CD4-positive, alpha-beta memory T cell (primary cell): ENCODE data around the gene PNKP. TPM values are rescaled to one million over a fixed set of nuclear protein-coding genes. Genes with fewer than 3 reads are reported as not detected.

Experiments
- CTCF ChIA-PET: fragments of 350-600 bp; sonication (Branson Sonifier 250); formaldehyde crosslinking; loops from one replicate; lab custom pipeline; 2021; ENCODE audit warnings: inconsistent platforms; ENCODE audit not compliant: partially characterized antibody; lab: Charles Lee
- POLR2A ChIA-PET: fragments of 350-600 bp; sonication (Branson Sonifier 250); formaldehyde crosslinking; loops from one replicate; lab custom pipeline; 2021; ENCODE audit not compliant: partially characterized antibody; lab: Charles Lee
- DNase-seq, 5 donors: peaks; one replicate each; pipeline versions ENCODE4 v3.0.0 to v3.0.0-alpha.2; 2020 to 2022; ENCODE audit warnings: mixed read lengths in 1 of 5
- H3K27ac ChIP-seq: one replicate; pipeline ENCODE4 v1.7.0; 2013; ENCODE audit warnings: low read depth, low read length
- H3K27me3 ChIP-seq: 2 replicates; pipeline ENCODE4 v1.7.0; 2013; ENCODE audit warnings: mild to moderate bottlenecking, low read length, moderate library complexity; ENCODE audit not compliant: insufficient read depth
- H3K36me3 ChIP-seq: 2 replicates; pipeline ENCODE4 v1.7.0; 2013; ENCODE audit warnings: mild to moderate bottlenecking, low read length, moderate library complexity; ENCODE audit not compliant: insufficient read depth
- H3K4me1 ChIP-seq: 2 replicates; pipeline ENCODE4 v1.7.0; 2013; ENCODE audit warnings: mild to moderate bottlenecking, low read length, moderate library complexity; ENCODE audit not compliant: insufficient read depth
- H3K4me3 ChIP-seq, 2 donors: one replicate each; pipeline ENCODE4 v1.7.0; 2013; ENCODE audit warnings: low read length in 2 of 2, mild to moderate bottlenecking in 1 of 2
- H3K9me3 ChIP-seq, 2 donors: one replicate each; pipeline ENCODE4 v1.7.0; 2013; ENCODE audit warnings: low read length in 2 of 2, control low read depth in 1 of 2; ENCODE audit not compliant: control insufficient read depth in 1 of 2
- H3K27ac Mint-ChIP-seq, 7 donors: one replicate each; pipeline ENCODE4 v1.8.0; 2020 to 2021; ENCODE audit warnings: mixed read lengths in 7 of 7, mild to moderate bottlenecking in 6 of 7, inconsistent platforms in 3 of 7, moderate library complexity in 3 of 7
- H3K27me3 Mint-ChIP-seq, 2 donors: one replicate each; pipeline ENCODE4 v1.8.0; 2020 to 2021; ENCODE audit warnings: mixed read lengths in 2 of 2
- H3K36me3 Mint-ChIP-seq, 2 donors: one replicate each; pipeline ENCODE4 v1.8.0; 2020 to 2021; ENCODE audit warnings: mixed read lengths in 2 of 2, inconsistent platforms in 1 of 2, mild to moderate bottlenecking in 1 of 2
- H3K4me1 Mint-ChIP-seq, 4 donors: one replicate each; pipeline ENCODE4 v1.8.0; 2020 to 2021; ENCODE audit warnings: mixed read lengths in 4 of 4, mild to moderate bottlenecking in 1 of 4
- H3K4me3 Mint-ChIP-seq, 8 donors: one replicate each; pipeline ENCODE4 v1.8.0; 2020 to 2021; ENCODE audit warnings: mixed read lengths in 8 of 8, mild to moderate bottlenecking in 7 of 8, moderate library complexity in 6 of 8, inconsistent platforms in 3 of 8
- H3K9me3 Mint-ChIP-seq, 8 donors: one replicate each; pipeline ENCODE4 v1.8.0; 2020 to 2021; ENCODE audit warnings: mixed read lengths in 8 of 8, mild to moderate bottlenecking in 5 of 8, inconsistent platforms in 3 of 8, moderate library complexity in 1 of 8
- intact Hi-C: fragments of 100-400 bp; cut with micrococcal nuclease; formaldehyde crosslinking; loops from one replicate; pipeline ENCODE4 v1.15.1; 2023
- polyA plus RNA-seq, 2 donors: library from polyadenylated mRNA; unstranded; fragments of 300-500 nt; fragmentation: Illumina TruSeq; gene quantifications; one replicate each; pipeline ENCODE4 v1.2.3, GENCODE V29; 2021
- total RNA-seq, 2 experiments: library from RNA; stranded (reverse); gene quantifications; one replicate each; pipeline ENCODE4 v1.2.3, GENCODE V29; 2021

Gene PNKP
- total and polyA plus RNA-seq, 4 experiments from 2014 or later: 28.9 to 192 (median 103) TPM

DNA sequence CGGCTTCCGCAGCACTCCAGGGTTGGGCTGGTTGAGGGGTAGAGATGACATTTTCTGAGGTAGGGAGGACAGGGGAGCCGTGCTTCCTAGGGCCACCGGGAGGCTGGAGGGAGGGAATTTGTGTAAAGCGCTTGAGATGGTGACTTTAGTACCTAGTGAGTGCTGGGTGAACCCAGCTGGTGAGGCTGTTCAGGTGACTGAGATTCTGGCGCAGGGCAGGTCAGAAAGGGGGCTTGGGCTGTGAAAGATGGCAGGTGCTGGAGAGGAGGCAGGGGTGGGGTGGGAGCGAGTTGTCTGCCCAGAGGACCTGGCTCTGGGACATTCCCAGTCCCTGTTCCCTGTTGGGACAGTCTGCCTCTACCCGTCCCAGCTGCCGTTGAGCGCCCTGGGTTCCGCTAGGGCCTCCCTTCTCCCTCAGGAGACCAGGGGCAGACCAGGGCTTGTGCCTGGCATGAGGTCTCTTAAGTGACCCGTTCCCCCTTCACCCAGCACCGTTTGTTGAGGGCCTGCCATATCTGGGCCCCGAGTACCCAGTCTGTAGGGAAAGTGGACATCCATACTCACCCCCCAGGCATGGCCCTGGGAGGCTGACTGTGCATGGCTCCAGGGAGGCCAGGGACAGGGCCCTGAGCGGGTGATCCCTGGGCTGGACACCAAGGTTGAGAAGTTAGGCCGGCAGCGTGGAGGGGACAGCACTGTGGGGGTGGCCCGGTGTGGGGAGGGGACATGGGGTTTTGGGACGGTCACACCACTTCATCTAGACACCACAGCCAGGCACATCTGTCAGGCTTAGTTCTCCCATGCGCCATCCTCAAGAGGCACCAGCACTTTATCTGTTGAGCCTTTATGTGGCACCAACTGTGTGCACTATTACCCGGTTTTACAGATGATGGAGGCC is 11.5 kb downstream of the PNKP start:
- H3K27ac ChIP-seq: no peak overlapping the region
- H3K9me3 ChIP-seq: no peaks in the 10 kb centered on the region
- POLR2A ChIA-PET: interaction anchor here (12.2 kb wide), 1 partner anchor 11 kb away, joined by 173 read pairs; the partner anchor contains the start of gene PNKP
- intact Hi-C loops: no loop called here
- H3K36me3 ChIP-seq: peaks cover 6% of the 10 kb centered on the region
- no peaks in the 10 kb centered on the region for H3K27me3 ChIP-seq
- H3K9me3 Mint-ChIP-seq: peaks cover 0 to 1% (median 0%) of the 10 kb centered on the region in 8 donors
- no peak overlapping the region for H3K4me3 ChIP-seq
- peaks cover 11 to 19% (median 17%) of the 10 kb centered on the region in 4 donors for H3K4me1 Mint-ChIP-seq
- peak overlapping the region in 1 of 8 donors; percentile 43 for H3K4me3 Mint-ChIP-seq
- peaks cover 0 to 25% of the 10 kb centered on the region in 2 donors for H3K36me3 Mint-ChIP-seq
- H3K27ac Mint-ChIP-seq: peak overlapping the region in 3 of 7 donors; percentile 43 to 79 (median 46)
- H3K27me3 Mint-ChIP-seq: no peaks in the 10 kb centered on the region
- no peak for DNase-seq
- CTCF ChIA-PET: no interaction called here
- H3K4me1 ChIP-seq: peaks cover 21% of the 10 kb centered on the region

GRCh38 chr19:49855277-49855675 is 12.1 kb downstream of the PNKP start:
- Mint-ChIP-seq H3K4me3 (no peak overlapping the region), H3K4me1 (peaks cover 11 to 25% (median 17%) of the 10 kb centered on the region in 4 donors), H3K27ac (peak overlapping the region in 3 of 7 donors; percentile 29 to 74 (median 46)), H3K9me3 (peaks cover 0 to 1% (median 0%) of the 10 kb centered on the region in 8 donors), H3K36me3 (peaks cover 0 to 26% of the 10 kb centered on the region in 2 donors), H3K27me3 (no peaks in the 10 kb centered on the region)
- no peak overlapping the region for H3K4me3 ChIP-seq
- H3K36me3 ChIP-seq: no peaks in the 10 kb centered on the region
- no peak for DNase-seq
- ChIA-PET POLR2A (interaction anchor here (6.2 to 12.2 kb wide), 2 partner anchors 12 to 42 kb away, joined by 53 to 173 read pairs; partner anchors contain the start of genes FUZ and PNKP), CTCF (no interaction called here)
- no peak overlapping the region for H3K27ac ChIP-seq
- H3K27me3 ChIP-seq: no peaks in the 10 kb centered on the region
- peaks cover 22% of the 10 kb centered on the region for H3K4me1 ChIP-seq
- intact Hi-C loops: no loop called here
- no peaks in the 10 kb centered on the region for H3K9me3 ChIP-seq

DNA sequence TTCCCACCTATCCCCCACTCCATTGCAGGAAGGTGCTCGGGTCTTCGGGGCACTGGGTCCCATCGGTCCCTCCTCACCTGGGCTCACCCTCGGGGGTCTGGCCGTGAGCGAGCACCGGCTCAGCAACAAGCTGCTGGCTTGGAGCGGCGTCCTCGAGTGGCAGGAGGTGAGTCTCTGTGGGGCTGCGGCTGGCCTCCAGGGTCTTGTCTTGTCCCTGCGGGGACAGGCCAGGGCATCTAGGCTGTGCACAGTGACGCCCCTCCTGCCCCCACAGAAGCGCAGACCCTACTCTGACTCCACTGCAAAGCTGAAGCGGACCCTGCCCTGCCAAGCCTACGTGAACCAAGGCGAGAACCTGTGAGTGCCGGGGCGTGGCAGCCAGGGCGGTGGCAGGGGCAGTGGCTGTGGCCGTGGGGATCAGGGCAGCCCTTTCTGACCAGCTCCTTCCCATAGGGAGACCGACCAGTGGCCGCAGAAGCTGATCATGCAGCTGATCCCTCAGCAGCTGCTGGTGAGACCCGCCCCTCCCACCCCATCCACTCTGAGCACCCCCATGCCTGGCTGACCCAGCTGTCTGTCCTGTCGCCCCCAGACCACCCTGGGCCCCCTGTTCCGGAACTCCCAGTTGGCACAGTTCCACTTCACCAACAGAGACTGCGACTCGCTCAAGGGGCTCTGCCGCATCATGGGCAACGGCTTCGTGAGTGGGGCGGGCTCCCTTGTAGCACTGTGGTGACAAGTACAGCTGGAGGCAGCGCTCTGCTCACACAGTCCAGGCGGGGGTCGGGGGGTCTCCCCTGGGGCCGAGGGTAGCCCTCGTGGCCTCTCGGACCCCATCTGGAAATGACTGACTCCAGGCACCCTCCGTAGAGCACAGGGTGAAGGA is 12.8 kb downstream of the PNKP start:
- H3K27ac ChIP-seq: no peak overlapping the region
- no peaks in the 10 kb centered on the region for H3K27me3 ChIP-seq
- Mint-ChIP-seq H3K4me3 (no peak overlapping the region), H3K27me3 (no peaks in the 10 kb centered on the region), H3K9me3 (peaks cover 0 to 1% (median 0%) of the 10 kb centered on the region in 8 donors), H3K27ac (peak overlapping the region in 1 of 7 donors; percentile 37), H3K36me3 (peaks cover 0 to 24% of the 10 kb centered on the region in 2 donors), H3K4me1 (peaks cover 18 to 32% (median 24%) of the 10 kb centered on the region in 4 donors)
- CTCF ChIA-PET: interaction anchor here (0.6 kb wide), 1 partner anchor 40 kb away, joined by 3 read pairs; no protein-coding TSS in a partner anchor
- DNase-seq: no peak
- no peak overlapping the region for H3K4me3 ChIP-seq
- POLR2A ChIA-PET: interaction anchor here (1.2 to 12.2 kb wide), 3 partner anchors 12 to 42 kb away, joined by 3 to 173 read pairs (median 53); partner anchors contain the start of genes AKT1S1, FUZ, PNKP and TBC1D17
- intact Hi-C loops: no loop called here
- no peaks in the 10 kb centered on the region for H3K9me3 ChIP-seq
- peaks cover 28% of the 10 kb centered on the region for H3K4me1 ChIP-seq
- no peaks in the 10 kb centered on the region for H3K36me3 ChIP-seq

- peak overlapping the region in 4 of 7 donors; percentile 53 to 88 (median 65) for H3K27ac Mint-ChIP-seq
- no peak for DNase-seq
- Histone ChIP-seq H3K4me1 (peaks cover 30% of the 10 kb centered on the region), H3K27ac (no peak overlapping the region), H3K27me3 (no peaks in the 10 kb centered on the region), H3K36me3 (no peaks in the 10 kb centered on the region), H3K9me3 (no peaks in the 10 kb centered on the region), H3K4me3 (no peak overlapping the region)
- H3K4me1 Mint-ChIP-seq: peaks cover 20 to 34% (median 28%) of the 10 kb centered on the region in 4 donors
- H3K4me3 Mint-ChIP-seq: peak overlapping the region in 6 of 8 donors; percentile 33 to 73 (median 65)
- peaks cover 0 to 21% of the 10 kb centered on the region in 2 donors for H3K36me3 Mint-ChIP-seq
- no peaks in the 10 kb centered on the region for H3K27me3 Mint-ChIP-seq
- peaks cover 0 to 4% (median 0%) of the 10 kb centered on the region in 8 donors for H3K9me3 Mint-ChIP-seq
- intact Hi-C loops: no loop called here
- CTCF ChIA-PET: interaction anchor here (0.6 kb wide), 1 partner anchor 39 kb away, joined by 3 read pairs; no protein-coding TSS in a partner anchor
- POLR2A ChIA-PET: interaction anchor here (1.2 to 12.2 kb wide), 3 partner anchors 13 to 41 kb away, joined by 3 to 173 read pairs (median 53); partner anchors contain the start of genes AKT1S1, FUZ, PNKP and TBC1D17
Measured at GRCh38 chr19:49853852-49854377, 13.5 kb downstream of the PNKP start.

DNA sequence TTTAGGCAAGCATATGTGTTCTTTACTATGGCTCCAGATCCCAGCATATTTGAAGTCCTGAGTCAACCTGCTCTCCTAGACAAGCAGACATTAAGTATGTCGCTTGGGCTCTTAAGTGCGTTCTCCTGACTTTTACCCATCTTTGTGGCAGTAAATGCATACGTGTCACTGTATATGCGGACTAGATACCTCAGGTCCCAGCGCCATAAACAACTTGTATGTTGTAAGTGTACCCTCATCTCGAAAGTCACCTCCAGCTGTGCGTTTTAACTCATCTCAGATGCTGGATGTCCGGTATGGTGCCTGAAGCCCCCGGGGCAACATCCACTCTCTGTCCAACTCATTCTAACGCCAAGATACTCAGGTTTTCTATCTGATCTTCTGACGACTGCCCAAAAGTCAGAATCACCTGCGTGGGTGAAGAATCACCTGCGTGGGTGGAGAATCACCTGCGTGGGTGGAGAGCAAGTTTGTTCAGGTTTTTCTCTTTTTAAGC is 14.7 kb downstream of the PNKP start:
- intact Hi-C loops: no loop called here
- Mint-ChIP-seq H3K4me3 (peak overlapping the region; percentile 85 to 92 (median 88)), H3K9me3 (peaks cover 0 to 5% (median 0%) of the 10 kb centered on the region in 8 donors), H3K27ac (peak overlapping the region; percentile 85 to 93 (median 88)), H3K36me3 (peaks cover 0 to 19% of the 10 kb centered on the region in 2 donors), H3K27me3 (no peaks in the 10 kb centered on the region), H3K4me1 (peaks cover 29 to 44% (median 38%) of the 10 kb centered on the region in 4 donors)
- Histone ChIP-seq H3K27ac (no peak overlapping the region), H3K36me3 (no peaks in the 10 kb centered on the region), H3K4me1 (peaks cover 42% of the 10 kb centered on the region), H3K27me3 (no peaks in the 10 kb centered on the region), H3K9me3 (no peaks in the 10 kb centered on the region), H3K4me3 (peak overlapping the region in 1 of 2 donors; percentile 34)
- DNase-seq: no peak
- CTCF ChIA-PET: interaction anchor here (0.7 kb wide), 1 partner anchor 135 kb away, joined by 6 read pairs; no protein-coding TSS in a partner anchor
- POLR2A ChIA-PET: interaction anchor here (3.0 to 12.2 kb wide), 4 partner anchors 14 to 40 kb away, joined by 46 to 173 read pairs (median 56); partner anchors contain the start of genes AKT1S1, FUZ, MED25 and PNKP
